Measurements from ENCODE around the gene ROMO1. TPM values are rescaled to one million over a fixed set of nuclear protein-coding genes. Genes with fewer than 3 reads are reported as not detected.
A peak's percentile ranks its signal among the peaks of the same experiment; 100 is the strongest.

Gene ROMO1
- total RNA-seq, 3 donors from 2014 or later (not counting 1 experiment from before 2014, with no cell fraction given), result 38.3 to 49.7 (median 40.5) TPM

DNA sequence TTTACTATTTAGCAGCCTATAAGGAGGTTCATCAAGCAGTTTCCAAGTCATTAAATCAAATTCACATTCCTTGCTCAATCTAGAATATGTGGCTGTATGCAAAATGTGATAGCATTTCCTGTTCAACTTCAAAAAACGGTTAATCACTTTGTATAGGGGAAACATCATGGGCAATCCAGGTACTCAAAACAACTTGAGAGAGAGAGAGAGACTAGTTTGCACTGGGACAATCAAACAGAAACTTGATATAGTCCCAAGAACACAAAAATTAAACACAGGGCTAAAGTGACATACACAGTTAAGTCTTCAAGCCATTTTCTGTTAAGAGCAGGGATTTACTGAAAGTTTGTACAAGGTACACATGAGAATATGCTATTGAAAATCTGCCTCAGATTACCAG is 41.9 kb upstream of the ROMO1 start:
- no peaks in the 10 kb centered on the region for H3K36me3 Mint-ChIP-seq
- peaks cover 29% of the 10 kb centered on the region for H3K4me1 ChIP-seq (ENCODE audit: control insufficient read depth, insufficient read depth, low read length)
- H3K4me3 Mint-ChIP-seq, result peak overlapping the region; percentile 29
- H3K27me3 Mint-ChIP-seq (ENCODE audit: low read depth in 2 of 2), result no peaks in the 10 kb centered on the region
- ATAC-seq (no peak), DNase-seq (peak in 1 of 2 donors; percentile 28)
- peaks cover 43% of the 10 kb centered on the region for H3K36me3 ChIP-seq (ENCODE audit: control insufficient read depth, insufficient read depth, low read length)
- peaks cover 52 to 54% of the 10 kb centered on the region in 2 donors for H3K4me1 Mint-ChIP-seq
- no peak overlapping the region for H3K27ac ChIP-seq (ENCODE audit: low read length)
- H3K9me3 ChIP-seq (ENCODE audit: control insufficient read depth, insufficient read depth, low read length), result no peaks in the 10 kb centered on the region
- H3K9me3 Mint-ChIP-seq, result no peaks in the 10 kb centered on the region
- H3K27me3 ChIP-seq (ENCODE audit: control insufficient read depth, insufficient read depth, low read length), result no peaks in the 10 kb centered on the region
- TF ChIP-seq, protein P1, sequence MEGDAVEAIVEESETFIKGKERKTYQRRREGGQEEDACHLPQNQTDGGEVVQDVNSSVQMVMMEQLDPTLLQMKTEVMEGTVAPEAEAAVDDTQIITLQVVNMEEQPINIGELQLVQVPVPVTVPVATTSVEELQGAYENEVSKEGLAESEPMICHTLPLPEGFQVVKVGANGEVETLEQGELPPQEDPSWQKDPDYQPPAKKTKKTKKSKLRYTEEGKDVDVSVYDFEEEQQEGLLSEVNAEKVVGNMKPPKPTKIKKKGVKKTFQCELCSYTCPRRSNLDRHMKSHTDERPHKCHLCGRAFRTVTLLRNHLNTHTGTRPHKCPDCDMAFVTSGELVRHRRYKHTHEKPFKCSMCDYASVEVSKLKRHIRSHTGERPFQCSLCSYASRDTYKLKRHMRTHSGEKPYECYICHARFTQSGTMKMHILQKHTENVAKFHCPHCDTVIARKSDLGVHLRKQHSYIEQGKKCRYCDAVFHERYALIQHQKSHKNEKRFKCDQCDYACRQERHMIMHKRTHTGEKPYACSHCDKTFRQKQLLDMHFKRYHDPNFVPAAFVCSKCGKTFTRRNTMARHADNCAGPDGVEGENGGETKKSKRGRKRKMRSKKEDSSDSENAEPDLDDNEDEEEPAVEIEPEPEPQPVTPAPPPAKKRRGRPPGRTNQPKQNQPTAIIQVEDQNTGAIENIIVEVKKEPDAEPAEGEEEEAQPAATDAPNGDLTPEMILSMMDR (IDR thresholded peaks at IDR 0.05), result no peak
- no peak overlapping the region for H3K4me3 ChIP-seq (ENCODE audit: low read length)
- intact Hi-C loops (cut with micrococcal nuclease), result no loop called here
- WGBS (ENCODE audit: insufficient coverage), result 0% methylated on average over 1 of the region's 1 CpG
- peak overlapping the region in 1 of 2 donors; percentile 100 for H3K27ac Mint-ChIP-seq

DNA sequence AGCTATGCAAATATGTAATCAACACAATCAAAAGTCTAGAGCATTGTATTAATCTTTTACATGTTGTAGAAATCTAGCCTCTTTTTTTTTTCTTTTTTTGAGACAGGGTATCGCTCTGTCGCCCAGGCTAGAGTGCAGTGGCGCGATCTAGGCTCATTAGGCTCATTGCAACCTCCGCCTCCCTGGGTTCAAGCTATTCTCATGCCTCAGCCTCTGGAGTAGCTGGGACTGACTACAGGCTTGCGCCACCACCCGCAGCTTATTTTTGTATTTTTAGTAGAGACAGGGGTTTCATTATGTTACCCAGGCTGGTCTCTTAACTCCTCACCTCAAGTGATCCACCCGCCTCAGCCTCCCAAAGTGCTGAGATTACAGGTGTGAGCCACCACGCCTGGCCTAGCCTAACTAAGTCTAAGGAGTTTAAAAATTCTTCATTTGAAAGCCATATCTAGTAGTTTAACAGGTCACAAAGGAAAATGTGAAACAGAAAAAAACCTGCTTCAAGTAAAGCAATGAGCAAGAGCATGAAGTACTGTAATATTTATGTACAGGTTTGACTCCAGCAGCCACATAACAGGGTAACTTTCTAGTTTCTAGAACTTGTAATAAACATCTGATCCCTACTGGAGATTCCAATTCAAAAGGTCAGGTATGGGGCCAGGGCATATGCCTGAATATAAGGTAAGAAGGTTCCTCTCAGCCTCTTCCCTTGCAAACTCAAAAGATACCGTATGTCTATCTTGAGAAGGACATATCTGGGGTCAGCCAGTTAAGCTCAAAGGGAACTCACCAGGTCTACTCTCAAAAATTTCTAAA is 38.9 kb upstream of the ROMO1 start:
- Histone ChIP-seq H3K36me3 (ENCODE audit: control insufficient read depth, insufficient read depth, low read length) (peaks cover 14% of the 10 kb centered on the region), H3K27me3 (ENCODE audit: control insufficient read depth, insufficient read depth, low read length) (no peaks in the 10 kb centered on the region), H3K4me1 (ENCODE audit: control insufficient read depth, insufficient read depth, low read length) (peaks cover 37% of the 10 kb centered on the region), H3K4me3 (ENCODE audit: low read length) (no peak overlapping the region), H3K9me3 (ENCODE audit: control insufficient read depth, insufficient read depth, low read length) (no peaks in the 10 kb centered on the region), H3K27ac (ENCODE audit: low read length) (peak overlapping the region; percentile 67)
- TF ChIP-seq, protein P1 (IDR thresholded peaks at IDR 0.05), result no peak
- Mint-ChIP-seq H3K27me3 (ENCODE audit: low read depth in 2 of 2) (no peaks in the 10 kb centered on the region), H3K9me3 (no peaks in the 10 kb centered on the region), H3K4me3 (peak overlapping the region; percentile 96), H3K36me3 (no peaks in the 10 kb centered on the region), H3K4me1 (peaks cover 78 to 80% of the 10 kb centered on the region in 2 donors), H3K27ac (peak overlapping the region in 1 of 2 donors; percentile 100)
- 70% methylated on average over 10 of the region's 10 CpGs for WGBS (ENCODE audit: insufficient coverage)
- intact Hi-C loops (cut with micrococcal nuclease), result loop anchor here (1.0 to 5.0 kb wide), 2 partner anchors 37 to 42 kb away; partner anchors contain the start of genes NFS1 and ROMO1
- ATAC-seq (no peak), DNase-seq (no peak)

DNA sequence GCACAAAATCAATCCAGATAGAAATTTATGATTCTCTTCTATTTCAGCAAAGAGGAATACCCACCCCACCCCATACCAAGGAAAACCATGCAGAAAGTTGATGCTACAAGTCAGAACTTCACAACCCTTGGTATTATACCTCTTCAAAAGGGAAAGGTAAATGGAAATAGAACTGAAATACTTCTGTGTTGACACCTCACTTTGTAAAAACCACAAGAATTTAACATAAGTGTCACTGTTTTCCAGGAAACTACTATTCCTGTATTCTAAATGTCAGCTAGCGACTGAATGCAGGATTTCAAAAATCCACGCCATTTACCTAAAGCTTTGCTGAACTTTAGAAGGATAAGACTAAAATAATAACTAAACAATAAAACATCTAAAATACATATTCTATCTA is 38.2 kb upstream of the ROMO1 start:
- Mint-ChIP-seq H3K27ac (peak overlapping the region in 1 of 2 donors; percentile 100), H3K4me3 (peak overlapping the region; percentile 96), H3K4me1 (peaks cover 78 to 80% of the 10 kb centered on the region in 2 donors), H3K36me3 (no peaks in the 10 kb centered on the region), H3K9me3 (no peaks in the 10 kb centered on the region), H3K27me3 (ENCODE audit: low read depth in 2 of 2) (no peaks in the 10 kb centered on the region)
- peak in 1 of 2 donors; percentile 31 for DNase-seq
- H3K36me3 ChIP-seq (ENCODE audit: control insufficient read depth, insufficient read depth, low read length), result peaks cover 10% of the 10 kb centered on the region
- H3K4me3 ChIP-seq (ENCODE audit: low read length), result no peak overlapping the region
- 33% methylated on average over 1 of the region's 2 CpGs for WGBS (ENCODE audit: insufficient coverage)
- no peaks in the 10 kb centered on the region for H3K9me3 ChIP-seq (ENCODE audit: control insufficient read depth, insufficient read depth, low read length)
- intact Hi-C loops (cut with micrococcal nuclease), result loop anchor here (5.0 kb wide), 1 partner anchor 36 kb away; the partner anchor contains the start of genes NFS1 and ROMO1
- H3K27ac ChIP-seq (ENCODE audit: low read length), result peak overlapping the region; percentile 67
- TF ChIP-seq, protein P1 (IDR thresholded peaks at IDR 0.05), result no peak
- no peak for ATAC-seq
- peaks cover 39% of the 10 kb centered on the region for H3K4me1 ChIP-seq (ENCODE audit: control insufficient read depth, insufficient read depth, low read length)
- no peaks in the 10 kb centered on the region for H3K27me3 ChIP-seq (ENCODE audit: control insufficient read depth, insufficient read depth, low read length)
